Measurements from ENCODE around the gene BTBD2. TPM values are rescaled to one million over a fixed set of nuclear protein-coding genes. Genes with fewer than 3 reads are reported as not detected.

The BTBD2 gene
- polyA plus RNA-seq, 1 donor from 2014 or later: 46.1 TPM

- Histone ChIP-seq H3K9me2 (ENCODE audit: insufficient read depth, low read length) (no peaks in the 10 kb centered on the region), H3K4me2 (ENCODE audit: low read length) (no peak overlapping the region), H3K27ac (ENCODE audit: low read length) (no peak overlapping the region), H3K9me3 (ENCODE audit: low read length) (no peaks in the 10 kb centered on the region), H3F3A (ENCODE audit: insufficient read depth, low read length, poor library complexity, severe bottlenecking) (no peaks in the 10 kb centered on the region), H3K79me2 (replicated peaks; ENCODE audit: insufficient read depth, low read length) (no peaks in the 10 kb centered on the region), H3K4me3 (ENCODE audit: low read length) (no peak overlapping the region), H3K9ac (ENCODE audit: low read length) (no peak overlapping the region), H4K20me1 (ENCODE audit: insufficient read depth) (no peaks in the 10 kb centered on the region), H3K27me3 (ENCODE audit: insufficient read depth, low read depth, low read length) (no peaks in the 10 kb centered on the region), H3K36me3 (ENCODE audit: insufficient read depth, low read length) (no peaks in the 10 kb centered on the region), H2AFZ (ENCODE audit: low read depth, low read length) (no peak overlapping the region)
- TF ChIP-seq SMC3 (conservative IDR thresholded peaks at IDR 0.05; ENCODE audit: poor library complexity): no peak
- TF ChIP-seq POLR2AphosphoS5 (IDR thresholded peaks at IDR 0.05): no peak
- TF ChIP-seq MXI1 (conservative IDR thresholded peaks at IDR 0.05; ENCODE audit: poor library complexity, severe bottlenecking): no peak
- no peak for TF ChIP-seq EZH2 (IDR thresholded peaks at IDR 0.05; ENCODE audit: borderline replicate concordance, insufficient read depth, low read length, poor library complexity, severe bottlenecking)
- TF ChIP-seq REST (IDR thresholded peaks at IDR 0.05; ENCODE audit: borderline replicate concordance): no peak
- no peak for TF ChIP-seq RAD21 (conservative IDR thresholded peaks at IDR 0.05)
- no peak for TF ChIP-seq TAF1 (IDR thresholded peaks at IDR 0.05; ENCODE audit: low read depth)
- TF ChIP-seq CTCF (IDR thresholded peaks at IDR 0.05; ENCODE audit: poor library complexity, severe bottlenecking): no peak
- no peak for TF ChIP-seq EP300 (conservative IDR thresholded peaks at IDR 0.05; ENCODE audit: poor library complexity, severe bottlenecking)
These were observed 6.8 kb upstream of the BTBD2 start for GRCh38 chr19:2022289-2022688.

- Histone ChIP-seq H3K9ac (ENCODE audit: low read length) (no peak overlapping the region), H3K79me2 (replicated peaks; ENCODE audit: insufficient read depth, low read length) (no peaks in the 10 kb centered on the region), H3F3A (ENCODE audit: insufficient read depth, low read length, poor library complexity, severe bottlenecking) (no peaks in the 10 kb centered on the region), H4K20me1 (ENCODE audit: insufficient read depth) (no peaks in the 10 kb centered on the region), H3K9me3 (ENCODE audit: low read length) (no peaks in the 10 kb centered on the region), H3K9me2 (ENCODE audit: insufficient read depth, low read length) (no peaks in the 10 kb centered on the region), H3K36me3 (ENCODE audit: insufficient read depth, low read length) (no peaks in the 10 kb centered on the region), H2AFZ (ENCODE audit: low read depth, low read length) (no peak overlapping the region), H3K4me3 (ENCODE audit: low read length) (no peak overlapping the region), H3K4me2 (ENCODE audit: low read length) (no peak overlapping the region), H3K27ac (ENCODE audit: low read length) (no peak overlapping the region), H3K27me3 (ENCODE audit: insufficient read depth, low read depth, low read length) (no peaks in the 10 kb centered on the region)
- TF ChIP-seq MXI1 (conservative IDR thresholded peaks at IDR 0.05; ENCODE audit: poor library complexity, severe bottlenecking): no peak
- no peak for TF ChIP-seq EP300 (conservative IDR thresholded peaks at IDR 0.05; ENCODE audit: poor library complexity, severe bottlenecking)
- TF ChIP-seq CTCF (IDR thresholded peaks at IDR 0.05; ENCODE audit: poor library complexity, severe bottlenecking): no peak
- TF ChIP-seq EZH2 (IDR thresholded peaks at IDR 0.05; ENCODE audit: borderline replicate concordance, insufficient read depth, low read length, poor library complexity, severe bottlenecking): no peak
- no peak for TF ChIP-seq REST (IDR thresholded peaks at IDR 0.05; ENCODE audit: borderline replicate concordance)
- no peak for TF ChIP-seq SMC3 (conservative IDR thresholded peaks at IDR 0.05; ENCODE audit: poor library complexity)
- no peak for TF ChIP-seq RAD21 (conservative IDR thresholded peaks at IDR 0.05)
- no peak for TF ChIP-seq POLR2AphosphoS5 (IDR thresholded peaks at IDR 0.05)
- no peak for TF ChIP-seq TAF1 (IDR thresholded peaks at IDR 0.05; ENCODE audit: low read depth)
These were observed 6.1 kb upstream of the BTBD2 start for GRCh38 chr19:2021453-2022140.

Measured in neural cell (in vitro differentiated cells).